Glomerular endothelial cell (primary cell): ENCODE data around the gene NACC1. TPM values are rescaled to one million over a fixed set of nuclear protein-coding genes. Genes with fewer than 3 reads are reported as not detected.

Source experiments
- DNase-seq: peaks from one replicate; pipeline ENCODE4 v3.0.0-alpha.2; 2011; ENCODE audit warnings: low read depth, low spot score; ENCODE audit errors: extremely low read depth
- total RNA-seq: library from RNA; depleted of rRNA; stranded (reverse); fragments of >200 nt; gene quantifications from 2 replicates; pipeline ENCODE4 v1.2.3, GENCODE V29; 2015

Gene NACC1
- total RNA-seq, 1 donor from 2014 or later = 99.9 TPM

- no peak for DNase-seq
These were observed 545 bp downstream of the NACC1 start for GRCh38 chr19:13118424-13119193.

DNA sequence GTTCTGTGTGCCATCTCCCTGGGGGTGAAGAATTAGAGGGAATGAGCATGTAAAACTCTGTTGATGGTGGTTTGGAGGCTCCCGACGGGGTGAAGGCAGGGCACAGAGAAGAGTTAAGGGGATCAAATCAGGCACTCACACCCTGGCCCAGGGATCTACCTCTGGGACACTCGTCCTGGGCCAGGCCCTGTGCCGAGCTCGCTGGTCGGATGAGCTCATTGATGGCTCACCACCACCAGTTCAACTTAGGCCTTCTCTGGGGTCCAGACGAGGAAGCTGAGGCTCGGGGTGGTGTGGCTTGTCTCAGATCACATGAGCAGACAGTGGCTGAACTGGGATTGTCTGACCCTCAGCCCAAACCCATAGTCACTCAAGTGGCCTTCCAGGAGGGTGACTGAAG, 1.6 kb downstream of the NACC1 start:
- no peak for DNase-seq

DNA sequence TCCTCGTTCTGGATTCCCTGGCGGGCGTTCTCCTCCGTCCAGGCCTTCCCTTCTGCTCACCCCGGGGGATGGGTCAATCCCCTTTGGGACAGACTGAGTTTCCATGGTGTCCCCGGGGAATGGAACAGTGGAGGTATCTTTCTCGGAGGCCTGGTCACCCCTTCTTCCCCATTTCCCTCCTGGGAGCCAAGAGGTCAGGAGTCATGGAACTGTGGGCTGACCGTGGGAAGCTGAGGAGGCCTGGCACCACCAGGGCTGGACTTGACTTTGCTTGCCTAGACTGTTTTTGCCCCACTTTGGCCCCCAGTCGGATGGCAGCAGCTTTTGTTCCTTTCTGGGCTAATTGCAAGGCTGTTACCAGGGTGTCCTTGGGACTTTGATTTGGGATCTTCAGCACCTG, 2.0 kb downstream of the NACC1 start:
- DNase-seq = no peak

GRCh38 chr19:13120817-13121216, 2.8 kb downstream of the NACC1 start:
- no peak for DNase-seq

DNA sequence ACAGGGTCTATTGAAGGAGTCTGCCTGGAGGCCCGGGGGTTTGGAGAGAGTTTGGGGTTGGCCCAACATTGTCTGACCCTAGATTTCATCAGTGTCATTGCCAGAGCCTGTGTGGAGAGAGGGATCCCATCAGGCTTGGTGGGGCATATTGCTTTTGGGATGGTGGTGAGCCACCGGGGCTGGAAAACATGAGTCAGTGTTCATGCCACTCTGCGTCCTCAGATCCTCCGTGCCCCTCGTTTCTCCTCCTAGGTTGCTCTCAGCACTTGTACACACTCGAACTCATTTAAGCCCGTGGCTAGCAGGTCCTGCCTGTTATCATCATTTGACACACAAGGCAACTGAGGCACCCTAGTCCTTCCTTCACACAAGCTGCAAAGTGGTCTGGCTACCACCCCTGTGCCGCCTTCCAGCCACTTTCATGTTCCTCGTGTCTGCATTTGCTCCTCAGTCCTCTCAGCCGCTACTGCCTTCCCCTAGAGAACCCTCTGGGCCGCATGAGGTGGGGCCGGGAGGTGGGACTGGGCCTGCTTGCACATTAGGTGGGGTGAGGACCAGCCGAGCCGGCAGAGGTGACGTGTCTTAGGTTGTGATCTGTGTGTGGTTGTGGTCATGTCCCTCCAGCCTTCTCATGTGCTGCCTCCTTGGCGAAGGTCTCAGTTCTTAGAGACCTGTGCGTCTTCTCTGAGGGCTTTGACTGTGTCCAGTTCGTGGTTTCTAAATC, 3.6 kb downstream of the NACC1 start:
- no peak for DNase-seq

GRCh38 chr19:13122275-13122878, 4.3 kb downstream of the NACC1 start:
- DNase-seq = no peak

DNA sequence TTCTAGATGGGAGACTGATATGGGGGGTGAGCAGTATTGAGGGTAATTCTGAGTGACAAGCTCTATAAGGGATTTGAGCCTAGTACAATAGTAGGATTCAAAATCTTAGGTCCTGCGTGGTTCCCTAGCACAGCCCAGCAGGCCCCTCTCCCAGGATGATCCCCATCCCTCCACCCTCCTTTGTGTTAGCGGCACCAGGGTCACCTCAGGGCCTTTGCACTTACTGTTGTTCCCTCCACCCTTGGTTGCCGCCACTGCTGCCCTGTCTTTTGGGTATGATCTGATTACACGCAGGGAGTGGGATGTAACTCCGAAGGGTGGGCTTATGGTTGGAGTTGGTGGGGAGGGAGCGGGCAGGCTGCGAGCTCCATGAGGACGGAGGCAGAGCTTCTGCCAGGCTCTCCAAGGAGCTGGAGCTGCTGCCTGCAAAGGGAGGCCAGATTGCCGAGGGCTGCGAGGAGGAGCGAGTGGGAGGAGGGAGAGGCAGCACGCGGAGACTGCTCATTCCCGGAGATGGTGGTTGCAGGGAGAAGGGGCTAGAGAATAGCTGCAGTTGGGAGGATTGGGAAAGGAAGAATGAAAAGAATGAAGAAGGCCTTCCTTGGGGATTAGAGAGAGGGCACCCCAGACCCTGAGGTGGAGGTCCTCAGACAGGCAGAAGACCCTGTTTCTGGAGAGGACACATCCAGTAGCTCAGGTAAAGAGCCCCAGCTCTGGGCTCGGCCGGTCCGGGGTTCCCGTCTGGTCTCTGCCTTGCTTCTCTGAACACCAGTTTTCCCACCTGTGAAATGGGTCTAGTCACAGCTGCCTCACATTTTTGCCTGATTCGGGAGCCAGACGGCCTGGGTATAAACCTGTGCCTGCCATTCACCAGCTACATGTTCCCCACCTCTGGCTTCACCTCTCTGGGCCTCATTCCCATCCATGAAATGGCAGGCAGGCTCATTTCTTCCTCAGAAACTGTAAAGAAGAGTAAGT, 5.2 kb downstream of the NACC1 start:
- DNase-seq = no peak

DNA sequence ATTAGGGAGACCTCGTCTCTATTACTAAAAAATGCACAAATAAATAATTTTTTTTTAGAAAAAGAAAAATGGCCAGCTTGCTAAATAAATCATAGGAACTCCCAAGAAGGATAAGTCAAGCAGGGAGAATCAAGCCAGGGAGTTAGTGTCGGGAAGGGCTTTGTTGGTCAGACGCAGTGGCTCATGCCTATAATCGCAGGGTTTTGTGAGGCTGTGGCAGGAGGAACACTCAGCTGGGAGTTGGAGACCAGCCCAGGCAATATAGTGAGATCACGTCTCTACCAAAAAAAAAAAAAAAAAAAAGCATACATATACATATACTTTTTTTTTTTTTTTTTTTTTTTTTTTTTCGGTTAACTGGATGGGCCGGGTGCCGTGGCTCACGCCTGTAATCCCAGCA, 9.0 kb downstream of the NACC1 start:
- no peak for DNase-seq

- DNase-seq = no peak
These were observed 9.9 kb downstream of the NACC1 start for GRCh38 chr19:13127811-13128575.

GRCh38 chr19:13128583-13128982, 10.5 kb downstream of the NACC1 start:
- DNase-seq = no peak

DNA sequence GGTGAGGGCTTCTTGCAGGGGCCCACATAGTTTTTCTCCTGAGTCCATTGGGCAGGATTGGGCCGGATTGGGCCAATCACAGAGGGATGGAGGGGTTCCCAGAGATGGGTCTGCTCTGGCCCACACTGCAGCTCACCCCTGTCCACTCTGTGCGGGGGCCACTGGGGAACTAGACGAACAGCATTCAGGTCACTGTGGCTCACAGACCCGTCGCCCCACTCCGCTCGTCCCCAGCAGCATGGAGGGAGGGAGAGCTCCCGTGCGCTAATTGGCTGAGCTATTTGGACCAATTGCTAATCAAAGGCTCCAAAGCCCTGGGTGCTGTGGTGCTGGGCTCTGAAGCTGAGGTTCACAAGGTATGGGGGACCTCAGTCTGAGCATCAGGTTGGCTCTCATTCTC, 11.3 kb downstream of the NACC1 start:
- DNase-seq = no peak

DNA sequence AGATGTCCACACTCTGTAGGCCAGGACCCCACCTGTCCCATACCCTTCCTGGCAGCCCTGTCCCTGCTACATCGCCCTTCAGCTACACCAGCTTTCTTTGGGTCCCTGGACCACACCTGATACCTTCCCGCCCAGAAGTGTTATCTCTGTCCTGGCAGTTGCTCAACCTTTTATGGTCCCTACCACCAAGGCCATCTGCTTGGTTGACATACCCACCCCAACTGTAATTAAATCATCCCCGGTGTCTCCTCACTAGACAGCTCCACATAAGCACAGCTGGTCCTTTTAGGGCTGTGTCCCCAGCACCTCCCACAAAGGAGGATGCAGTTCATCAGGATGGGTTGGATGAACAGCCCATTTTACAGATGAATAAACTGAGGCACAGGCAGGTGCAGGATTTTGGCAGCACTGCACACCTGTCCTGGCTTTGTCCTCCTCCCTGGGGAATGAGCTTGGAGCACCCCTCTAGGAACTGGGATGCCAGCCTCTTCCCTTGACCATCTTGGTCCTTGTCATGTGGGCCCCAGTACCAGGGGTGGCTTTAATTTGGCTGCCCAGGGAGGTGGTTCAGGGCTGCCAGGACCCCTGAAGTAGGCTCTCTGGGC, 12.9 kb downstream of the NACC1 start:
- DNase-seq = no peak

- no peak for DNase-seq
These were observed 14.6 kb downstream of the NACC1 start for GRCh38 chr19:13132471-13133180.

- no peak for DNase-seq
These were observed 15.3 kb downstream of the NACC1 start for GRCh38 chr19:13133241-13133870.

DNA sequence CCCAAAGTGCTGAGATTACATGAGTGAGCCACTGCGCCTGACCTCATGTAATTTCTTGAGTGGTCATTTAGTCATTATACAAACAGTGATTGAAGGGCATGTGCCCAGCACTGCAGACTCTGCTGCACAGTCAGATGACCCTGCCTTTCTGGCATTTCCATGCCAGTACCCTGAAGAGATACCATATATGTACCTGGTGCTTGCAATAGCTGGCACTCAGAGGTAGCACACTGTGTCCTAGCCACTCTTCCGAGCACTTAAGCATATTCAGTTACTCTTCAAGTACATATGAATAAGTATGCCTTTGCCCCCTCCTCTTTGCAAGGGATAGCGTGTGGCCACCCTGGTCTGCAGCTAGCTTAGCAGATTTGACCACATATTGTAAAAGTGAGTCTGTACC, 16.6 kb downstream of the NACC1 start:
- DNase-seq = no peak

DNA sequence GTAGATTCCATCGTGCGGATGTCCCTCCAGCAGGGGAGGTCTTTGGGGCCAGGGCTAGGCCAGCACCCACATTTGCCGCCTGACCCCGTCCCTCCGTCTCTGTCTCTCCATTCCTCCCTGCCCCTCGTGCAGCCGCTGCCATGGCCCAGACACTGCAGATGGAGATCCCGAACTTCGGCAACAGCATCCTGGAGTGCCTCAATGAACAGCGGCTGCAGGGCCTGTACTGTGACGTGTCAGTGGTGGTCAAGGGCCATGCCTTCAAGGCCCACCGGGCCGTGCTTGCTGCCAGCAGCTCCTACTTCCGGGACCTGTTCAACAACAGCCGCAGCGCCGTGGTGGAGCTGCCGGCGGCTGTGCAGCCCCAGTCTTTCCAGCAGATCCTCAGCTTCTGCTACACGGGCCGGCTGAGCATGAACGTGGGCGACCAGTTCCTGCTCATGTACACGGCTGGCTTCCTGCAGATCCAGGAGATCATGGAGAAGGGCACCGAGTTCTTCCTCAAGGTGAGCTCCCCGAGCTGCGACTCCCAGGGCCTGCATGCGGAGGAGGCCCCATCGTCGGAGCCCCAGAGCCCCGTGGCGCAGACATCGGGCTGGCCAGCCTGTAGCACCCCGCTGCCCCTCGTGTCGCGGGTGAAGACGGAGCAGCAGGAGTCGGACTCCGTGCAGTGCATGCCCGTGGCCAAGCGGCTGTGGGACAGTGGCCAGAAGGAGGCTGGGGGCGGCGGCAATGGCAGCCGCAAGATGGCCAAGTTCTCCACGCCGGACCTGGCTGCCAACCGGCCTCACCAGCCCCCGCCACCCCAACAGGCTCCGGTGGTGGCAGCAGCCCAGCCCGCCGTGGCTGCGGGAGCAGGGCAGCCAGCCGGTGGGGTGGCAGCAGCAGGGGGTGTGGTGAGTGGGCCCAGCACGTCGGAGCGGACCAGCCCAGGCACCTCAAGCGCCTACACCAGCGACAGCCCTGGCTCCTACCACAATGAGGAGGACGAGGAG, 17.3 kb downstream of the NACC1 start:
- DNase-seq = no peak

- DNase-seq = no peak
These were observed 19.3 kb downstream of the NACC1 start for GRCh38 chr19:13137290-13137794.
